HepG2 (cell line): ENCODE data around the gene ITGB5. TPM values are rescaled to one million over a fixed set of nuclear protein-coding genes. Genes with fewer than 3 reads are reported as not detected.

Source experiments
- ATAC-seq: fragments of 200-7000 bp; cut with Tn5 transposase; 3 replicates; pipeline ENCODE4 v1.9.1; 2020; ENCODE audit warnings: mild to moderate bottlenecking, moderate library complexity
- BruUV-seq: library from RNA; stranded (reverse); fragments of 400-500 nt; replicated peaks from 2 replicates; lab custom pipeline; 2021; lab: Mats Ljungman, UMichigan
- CTCF ChIA-PET: fragments of 300-600 bp; formaldehyde crosslinking; extraction: SDS; loops from one replicate; lab custom pipeline; 2021; ENCODE audit warnings: low total read pairs, inconsistent platforms, low intra/inter-chr PET ratio; lab: Yijun Ruan, JAX
- POLR2A ChIA-PET: fragments of 350-600 bp; sonication (Branson Sonifier 250); formaldehyde crosslinking; loops from one replicate; lab custom pipeline; 2020; ENCODE audit warnings: antibody characterized with exemption, inconsistent platforms; lab: Yijun Ruan, JAX
- DNase-seq: peaks from one replicate; pipeline ENCODE4 v3.0.0-alpha.2; 2015; ENCODE audit warnings: low spot score
- FAIRE-seq: peaks from 3 replicates; lab custom pipeline; 2011; peaks lifted over from hg19 to GRCh38; lab: Jason Lieb, UNC
- H2AFZ ChIP-seq: one replicate; pipeline ENCODE4 v1.6.1; 2011; ENCODE audit warnings: low read length, inconsistent platforms
- H3K27ac ChIP-seq: fragments of 300-600 bp; 3 replicates; pipeline ENCODE4 v1.8.0; 2011; ENCODE audit warnings: mixed run types, mild to moderate bottlenecking, mixed read lengths, low read length, inconsistent platforms; ENCODE audit not compliant: insufficient read depth; ENCODE audit errors: extremely low read length
- H3K27me3 ChIP-seq, 2 experiments: fragments of 200-600 bp in 1 of 2; 2 replicates in 1 of 2; 3 replicates in 1 of 2; pipeline versions ENCODE4 v1.6.0 to v1.8.0; 2011; ENCODE audit warnings: low read length in 2 of 2, mild to moderate bottlenecking in 2 of 2, moderate library complexity in 2 of 2, inconsistent platforms in 1 of 2; ENCODE audit not compliant: insufficient read depth in 2 of 2, control insufficient read depth in 1 of 2
- H3K36me3 ChIP-seq, 2 experiments: fragments of 200-600 bp in 1 of 2; replicated peaks in 1 of 2; 2 replicates in 1 of 2; 3 replicates in 1 of 2; pipeline versions ENCODE4 v1.5.1 to v1.8.0; 2011; ENCODE audit warnings: low read length in 2 of 2, inconsistent platforms in 1 of 2; ENCODE audit not compliant: insufficient read depth in 2 of 2, control insufficient read depth in 1 of 2
- H3K4me1 ChIP-seq: 2 replicates; pipeline ENCODE4 v1.5.1; 2012; ENCODE audit warnings: low read length, inconsistent platforms; ENCODE audit not compliant: insufficient read depth
- H3K4me2 ChIP-seq: 2 replicates; pipeline ENCODE4 v1.6.0; 2011; ENCODE audit warnings: low read depth, low read length, inconsistent platforms
- H3K4me3 ChIP-seq, 3 experiments: fragments of 200-600 bp in 1 of 3; sonication (generic), shearing (Covaris generic) in 1 of 3; replicated peaks in 1 of 3; 2 replicates each; pipeline ENCODE4 v1.5.1; 2011 to 2016; ENCODE audit warnings: low read length in 3 of 3, inconsistent platforms in 2 of 3, low read depth in 2 of 3, mild to moderate bottlenecking in 2 of 3, control low read depth in 1 of 3, mixed read lengths in 1 of 3; ENCODE audit not compliant: insufficient read depth in 1 of 3
- H3K79me2 ChIP-seq: one replicate; pipeline ENCODE4 v1.6.1; 2011; ENCODE audit warnings: low read length, inconsistent platforms; ENCODE audit not compliant: insufficient read depth
- H3K9ac ChIP-seq: 2 replicates; pipeline ENCODE4 v1.6.0; 2011; ENCODE audit warnings: mild to moderate bottlenecking, low read depth, low read length, inconsistent platforms; ENCODE audit not compliant: insufficient read depth
- H3K9me3 ChIP-seq: 2 replicates; pipeline ENCODE4 v1.5.1; 2012; ENCODE audit warnings: mild to moderate bottlenecking, low read length
- H4K20me1 ChIP-seq: 2 replicates; pipeline ENCODE4 v1.6.0; 2011; ENCODE audit warnings: inconsistent platforms, mild to moderate bottlenecking, low read length, moderate library complexity; ENCODE audit not compliant: insufficient read depth
- TRIM24 ChIP-seq: sonication (generic); formaldehyde crosslinking; IDR thresholded peaks from 2 replicates; pipeline ENCODE4 v1.8.0; 2022; ENCODE audit warnings: mild to moderate bottlenecking, missing genetic modification reagents
- ZBTB40 ChIP-seq, 2 experiments: fragments of 450-650 bp in 1 of 2; sonication (generic) in 1 of 2; formaldehyde crosslinking in 1 of 2; IDR thresholded peaks; 2 replicates each; pipeline versions ENCODE4 v1.6.1 to v1.8.0; 2016 to 2022; ENCODE audit warnings: antibody characterized with exemption in 1 of 2, mild to moderate bottlenecking in 1 of 2, missing genetic modification reagents in 1 of 2
- ZNF232 ChIP-seq: sonication (generic); formaldehyde crosslinking; IDR thresholded peaks from 2 replicates; pipeline ENCODE4 v1.4.0; 2020; ENCODE audit warnings: missing genetic modification reagents, borderline replicate concordance
- ZNF574 ChIP-seq: sonication (generic); formaldehyde crosslinking; IDR thresholded peaks from 2 replicates; pipeline ENCODE4 v1.4.0; 2020; ENCODE audit warnings: missing genetic modification reagents
- WGBS: methylation state at CpG from one replicate; pipeline ENCODE4 v1.1.6; 2017; ENCODE audit warnings: low lambda C conversion rate; 5-methylcytosine and 5-hydroxymethylcytosine counted together
- in situ Hi-C: cut with HindIII; loops from 2 replicates; pipeline ENCODE4 v1.10.0; 2017; ENCODE audit warnings: low pct_unique_long_range_greater_than_20kb; ENCODE audit not compliant: extremely low pct_ligation_motif_present
- intact Hi-C: fragments of 100-400 bp; cut with micrococcal nuclease; formaldehyde crosslinking; loops from one replicate; pipeline ENCODE4 v1.10.0; 2022; ENCODE audit not compliant: unreplicated experiment
- polyA plus RNA-seq, 8 experiments: library from polyadenylated mRNA; depleted of rRNA in 3 of 8; stranded (reverse) in 7 of 8; unstranded in 1 of 8; fragments of >200 nt; fragmentation: Illumina TruSeq in 4 of 8; extraction: Trizol in 4 of 8; gene quantifications; 2 replicates each; pipeline versions ENCODE4 v1.2.1 to v1.2.3, GENCODE V29; 2011 to 2016; ENCODE audit warnings: low read depth in 4 of 8, missing spikeins in 1 of 8, mixed read lengths in 1 of 8; ENCODE audit not compliant: insufficient read depth in 1 of 8
- total RNA-seq, 5 experiments: library from RNA; depleted of rRNA; stranded (reverse); fragments of >200 nt; fragmentation: Illumina TruSeq; extraction: Trizol; gene quantifications; 2 replicates each; pipeline ENCODE4 v1.2.3, GENCODE V29; 2016; ENCODE audit warnings: low read depth in 1 of 5

ITGB5 gene
- total and polyA plus RNA-seq, 2 of the 13 experiments (the other 11 are each of a cell fraction or from before 2014, with no cell fraction given), result 74.1 to 343 TPM

- no peak for TF ChIP-seq ZNF574
- no peak for TF ChIP-seq ZNF232
These were observed 109.2 kb downstream of the ITGB5 start (continued) for GRCh38 chr3:124777762-124778470.

- no peak overlapping the region for H2AFZ ChIP-seq
- H3K4me3 ChIP-seq, result no peak overlapping the region
- no TSS peak for BruUV-seq
- no peaks in the 10 kb centered on the region for H3K9me3 ChIP-seq
- H3K4me1 ChIP-seq, result peaks cover 13% of the 10 kb centered on the region; the same call in 1 of the 2 replicates
- H3K36me3 ChIP-seq, result peaks cover 35 to 81% of the 10 kb centered on the region in 2 experiments
- in situ Hi-C loops (no loop called here), intact Hi-C loops (no loop called here)
- H4K20me1 ChIP-seq, result no peaks in the 10 kb centered on the region
- H3K9ac ChIP-seq, result no peak overlapping the region
- no peak overlapping the region for H3K4me2 ChIP-seq
- ChIA-PET CTCF (no interaction called here), POLR2A (no interaction called here)
- WGBS, result 96% methylated on average over 5 of the region's 5 CpGs
- H3K27ac ChIP-seq, result no peak overlapping the region
- no peaks in the 10 kb centered on the region for H3K79me2 ChIP-seq
- FAIRE-seq, result no peak
- H3K27me3 ChIP-seq, result no peaks in the 10 kb centered on the region
- no peak for DNase-seq
- ATAC-seq, result no peak
- TF ChIP-seq TRIM24 (CRISPR knock-in tag) (no peak), ZBTB40 (IDR thresholded peaks at IDR 0.05) (no peak), ZBTB40 (CRISPR knock-in tag; IDR thresholded peaks at IDR 0.05) (no peak)
These were observed 110.3 kb downstream of the ITGB5 start for GRCh38 chr3:124776856-124777255.
